Neural progenitor cell (in vitro differentiated cells): Measurements from ENCODE around the gene ZBTB20. TPM values are rescaled to one million over a fixed set of nuclear protein-coding genes. Genes with fewer than 3 reads are reported as not detected.

Source experiments
- DNase-seq: peaks from one replicate; pipeline ENCODE4 v3.0.0-alpha.2; 2016; ENCODE audit warnings: low spot score
- H2AFZ ChIP-seq: fragments of 200-600 bp; sonication (generic); replicated peaks from 2 replicates; pipeline ENCODE4 v1.6.1; 2016; ENCODE audit warnings: antibody characterized with exemption
- H3F3A ChIP-seq: fragments of 200-600 bp; sonication (generic); 2 replicates; pipeline ENCODE4 v1.6.1; 2016; ENCODE audit warnings: antibody characterized with exemption, low read depth
- H3K27ac ChIP-seq: fragments of 200-600 bp; sonication (generic); 2 replicates; pipeline ENCODE4 v1.5.1; 2016; ENCODE audit warnings: mild to moderate bottlenecking
- H3K27me3 ChIP-seq: fragments of 200-600 bp; sonication (generic); 2 replicates; pipeline ENCODE4 v1.6.1; 2016; ENCODE audit warnings: mild to moderate bottlenecking, moderate library complexity
- H3K36me3 ChIP-seq: fragments of 200-600 bp; sonication (generic); 2 replicates; pipeline ENCODE4 v1.5.1; 2016
- H3K4me1 ChIP-seq: fragments of 200-600 bp; sonication (generic); 2 replicates; pipeline ENCODE4 v1.6.1; 2016; ENCODE audit warnings: mixed run types
- H3K4me2 ChIP-seq: fragments of 200-600 bp; sonication (generic); 2 replicates; pipeline ENCODE4 v1.6.1; 2016
- H3K4me3 ChIP-seq: fragments of 200-600 bp; sonication (generic); 2 replicates; pipeline ENCODE4 v1.5.1; 2016
- H3K79me2 ChIP-seq: fragments of 200-600 bp; sonication (generic); 2 replicates; pipeline ENCODE4 v1.6.1; 2016; ENCODE audit warnings: low read depth
- H3K9ac ChIP-seq: fragments of 200-600 bp; sonication (generic); 2 replicates; pipeline ENCODE4 v1.6.1; 2016
- H3K9me3 ChIP-seq: fragments of 200-600 bp; sonication (generic); 2 replicates; pipeline ENCODE4 v1.5.1; 2016; ENCODE audit warnings: low read depth
- H4K20me1 ChIP-seq: fragments of 200-600 bp; sonication (generic); 2 replicates; pipeline ENCODE4 v1.6.1; 2016; ENCODE audit warnings: low read depth
- H3K27ac Mint-ChIP-seq: 3 replicates; pipeline ENCODE4 v1.8.0; 2021; ENCODE audit warnings: mixed read lengths
- H3K27me3 Mint-ChIP-seq: 2 replicates; pipeline ENCODE4 v1.8.0; 2022; ENCODE audit warnings: low read depth, mild to moderate bottlenecking, inconsistent platforms, moderate library complexity, mixed read lengths; ENCODE audit not compliant: insufficient read depth
- H3K36me3 Mint-ChIP-seq: 3 replicates; pipeline ENCODE4 v1.8.0; 2021; ENCODE audit warnings: mixed read lengths
- H3K4me1 Mint-ChIP-seq: 3 replicates; pipeline ENCODE4 v1.8.0; 2021; ENCODE audit warnings: mixed read lengths
- H3K4me3 Mint-ChIP-seq: 3 replicates; pipeline ENCODE4 v1.8.0; 2021; ENCODE audit warnings: mild to moderate bottlenecking, moderate library complexity, mixed read lengths
- H3K9me3 Mint-ChIP-seq: 3 replicates; pipeline ENCODE4 v1.8.0; 2020; ENCODE audit warnings: mixed read lengths
- CTCF ChIP-seq: fragments of 200-600 bp; sonication (generic); IDR thresholded peaks from 2 replicates; pipeline ENCODE4 v1.5.1; 2017; ENCODE audit warnings: antibody characterized with exemption, mild to moderate bottlenecking
- EZH2 ChIP-seq: fragments of 200-600 bp; sonication (generic); IDR thresholded peaks from 2 replicates; pipeline ENCODE4 v1.6.1; 2017; ENCODE audit warnings: antibody characterized with exemption, mild to moderate bottlenecking, moderate library complexity
- EZH2phosphoT487 ChIP-seq: fragments of 200-600 bp; sonication (generic); IDR thresholded peaks from 2 replicates; pipeline ENCODE4 v1.6.1; 2017; ENCODE audit warnings: antibody characterized with exemption
- total RNA-seq: library from RNA; depleted of rRNA; stranded (reverse); fragments of >200 nt; gene quantifications from 2 replicates; pipeline ENCODE4 v1.2.3, GENCODE V29; 2015; ENCODE audit warnings: low replicate concordance

The ZBTB20 gene
- total RNA-seq, 1 donor from 2014 or later, result 1.9 TPM

GRCh38 chr3:114453361-114453780, 693.7 kb downstream of the ZBTB20 start:
- no peaks in the 10 kb centered on the region for H3K79me2 ChIP-seq
- no peaks in the 10 kb centered on the region for H3K36me3 Mint-ChIP-seq
- H4K20me1 ChIP-seq, result no peaks in the 10 kb centered on the region
- H3K27me3 ChIP-seq, result peaks cover 6% of the 10 kb centered on the region
- H3K27ac Mint-ChIP-seq, result peak overlapping the region; percentile 11
- no peaks in the 10 kb centered on the region for H3K9me3 ChIP-seq
- peaks cover 16% of the 10 kb centered on the region for H3K4me1 ChIP-seq
- no peak overlapping the region for H3K27ac ChIP-seq
- H3F3A ChIP-seq, result no peaks in the 10 kb centered on the region
- no peak overlapping the region for H2AFZ ChIP-seq
- peak overlapping the region; percentile 98 for H3K4me2 ChIP-seq
- peak overlapping the region; percentile 61 for H3K4me3 ChIP-seq
- H3K4me3 Mint-ChIP-seq, result no peak overlapping the region
- no peaks in the 10 kb centered on the region for H3K27me3 Mint-ChIP-seq
- H3K4me1 Mint-ChIP-seq, result peaks cover 35% of the 10 kb centered on the region
- H3K9ac ChIP-seq, result no peak overlapping the region
- no peaks in the 10 kb centered on the region for H3K36me3 ChIP-seq
- DNase-seq, result no peak
- TF ChIP-seq CTCF, result no peak
- no peaks in the 10 kb centered on the region for H3K9me3 Mint-ChIP-seq

GRCh38 chr3:114452937-114453336, 694.2 kb downstream of the ZBTB20 start:
- H3K27me3 Mint-ChIP-seq, result no peaks in the 10 kb centered on the region
- H3K4me3 Mint-ChIP-seq, result no peak overlapping the region
- no peak for DNase-seq
- Histone ChIP-seq H3K9me3 (no peaks in the 10 kb centered on the region), H4K20me1 (no peaks in the 10 kb centered on the region), H3K4me3 (no peak overlapping the region), H3F3A (no peaks in the 10 kb centered on the region), H3K9ac (no peak overlapping the region), H2AFZ (no peak overlapping the region), H3K4me1 (peaks cover 16% of the 10 kb centered on the region), H3K36me3 (no peaks in the 10 kb centered on the region), H3K4me2 (no peak overlapping the region), H3K27me3 (peaks cover 6% of the 10 kb centered on the region), H3K79me2 (no peaks in the 10 kb centered on the region), H3K27ac (no peak overlapping the region)
- H3K36me3 Mint-ChIP-seq, result no peaks in the 10 kb centered on the region
- H3K27ac Mint-ChIP-seq, result no peak overlapping the region
- peaks cover 32% of the 10 kb centered on the region for H3K4me1 Mint-ChIP-seq
- no peaks in the 10 kb centered on the region for H3K9me3 Mint-ChIP-seq
- TF ChIP-seq EZH2phosphoT487 (no peak), EZH2 (no peak), CTCF (no peak)

- Histone ChIP-seq H3K9me3 (no peaks in the 10 kb centered on the region), H3F3A (no peaks in the 10 kb centered on the region), H3K36me3 (no peaks in the 10 kb centered on the region), H4K20me1 (no peaks in the 10 kb centered on the region), H3K4me3 (no peak overlapping the region), H2AFZ (no peak overlapping the region), H3K27me3 (peaks cover 6% of the 10 kb centered on the region), H3K9ac (no peak overlapping the region), H3K4me2 (no peak overlapping the region), H3K4me1 (peaks cover 16% of the 10 kb centered on the region), H3K79me2 (no peaks in the 10 kb centered on the region), H3K27ac (no peak overlapping the region)
- no peak for DNase-seq
- peak overlapping the region; percentile 46 for H3K4me3 Mint-ChIP-seq
- no peaks in the 10 kb centered on the region for H3K36me3 Mint-ChIP-seq
- H3K4me1 Mint-ChIP-seq, result peaks cover 31% of the 10 kb centered on the region
- H3K27me3 Mint-ChIP-seq, result no peaks in the 10 kb centered on the region
- no peak for TF ChIP-seq CTCF
- no peak for TF ChIP-seq EZH2phosphoT487
- no peak for TF ChIP-seq EZH2
- H3K9me3 Mint-ChIP-seq, result no peaks in the 10 kb centered on the region
- H3K27ac Mint-ChIP-seq, result no peak overlapping the region
Measured at GRCh38 chr3:114452256-114452655, 694.8 kb downstream of the ZBTB20 start.
